GM18502 (cell line): ENCODE data around the gene CPSF4.
A peak's percentile ranks its signal among the peaks of the same experiment; 100 is the strongest.

Experiments
- ATAC-seq: cut with Tn5 transposase; IDR thresholded peaks from one replicate; pipeline ENCODE4 v1.9.1; 2021; ENCODE audit warnings: mild to moderate bottlenecking; ENCODE audit not compliant: unreplicated experiment, poor library complexity

CPSF4 gene

GRCh38 chr7:99438573-99439480 is at the start of gene CPSF4, which contains the start of gene PTCD1:
TSS of gene CPSF4 (plus strand) at chr7:99438943. CDS start at chr7:99439083, 140 bp downstream.
TSS of gene PTCD1 (minus strand) at chr7:99438798. CDS start at chr7:99435242, 3,556 bp downstream.
- ATAC-seq: peak; percentile 91

GRCh38 chr7:99389772-99390171 is 49.0 kb upstream of the CPSF4 start:
- ATAC-seq: no peak

- no peak for ATAC-seq
These were observed 47.7 kb upstream of the CPSF4 start for GRCh38 chr7:99390941-99391602.

- ATAC-seq: no peak
These were observed 46.7 kb upstream of the CPSF4 start for GRCh38 chr7:99392046-99392445.

- ATAC-seq: peak; percentile 80
These were observed 45.9 kb upstream of the CPSF4 start for GRCh38 chr7:99392659-99393354.

GRCh38 chr7:99393355-99394187 is 45.2 kb upstream of the CPSF4 start:
- no peak for ATAC-seq

GRCh38 chr7:99394188-99394502 is 44.6 kb upstream of the CPSF4 start:
- ATAC-seq: no peak

GRCh38 chr7:99395616-99396327 is 43.0 kb upstream of the CPSF4 start:
- no peak for ATAC-seq

GRCh38 chr7:99396418-99397296 is 42.1 kb upstream of the CPSF4 start:
- ATAC-seq: no peak

- ATAC-seq: no peak
These were observed 41.3 kb upstream of the CPSF4 start for GRCh38 chr7:99397297-99397983.

- no peak for ATAC-seq
These were observed 39.8 kb upstream of the CPSF4 start for GRCh38 chr7:99398891-99399445.

GRCh38 chr7:99399597-99399996 is 39.1 kb upstream of the CPSF4 start:
- ATAC-seq: no peak

- no peak for ATAC-seq
These were observed 35.9 kb upstream of the CPSF4 start for GRCh38 chr7:99402854-99403253.

- ATAC-seq: no peak
These were observed 35.0 kb upstream of the CPSF4 start for GRCh38 chr7:99403764-99404163.

GRCh38 chr7:99404235-99404976 is 34.3 kb upstream of the CPSF4 start:
- no peak for ATAC-seq

GRCh38 chr7:99404977-99405320 is 33.8 kb upstream of the CPSF4 start:
- no peak for ATAC-seq

- no peak for ATAC-seq
These were observed 32.2 kb upstream of the CPSF4 start for GRCh38 chr7:99406557-99406956.
